NCI-H187 (cell line): ENCODE results near the gene TUBA3D.
"Not testable (repeated sequence)": the region's sequence is repeated elsewhere in the genome, so short reads cannot be mapped to it uniquely, and the experiment has no call there.

ENCODE experiments used
- DNase-seq, 2 experiments: peaks; one replicate each; lab custom pipeline; 2025; lab: John Stamatoyannopoulos, UW

TUBA3D gene

GRCh38 chr2:131475831-131476230 lies at the start of gene TUBA3D:
TSS of gene TUBA3D (plus strand) at chr2:131476119. CDS start at chr2:131476200, 81 bp downstream.
- DNase-seq: no peak

- DNase-seq: no peak
Measured at GRCh38 chr2:131426727-131427126, 49.2 kb upstream of the TUBA3D start.

GRCh38 chr2:131431336-131431735 lies 44.6 kb upstream of the TUBA3D start:
- DNase-seq: no peak

- not testable (repeated sequence) for DNase-seq
Measured at GRCh38 chr2:131440742-131441468, 35.0 kb upstream of the TUBA3D start.

- DNase-seq: not testable (repeated sequence)
Measured at GRCh38 chr2:131444736-131445514, 31.0 kb upstream of the TUBA3D start.

GRCh38 chr2:131445515-131445797 lies 30.5 kb upstream of the TUBA3D start:
- DNase-seq: not testable (repeated sequence)

- DNase-seq: no peak
Measured at GRCh38 chr2:131445896-131446295, 30.0 kb upstream of the TUBA3D start.

GRCh38 chr2:131447981-131448380 lies 27.9 kb upstream of the TUBA3D start:
- DNase-seq: not testable (repeated sequence)

GRCh38 chr2:131451265-131451949 lies 24.5 kb upstream of the TUBA3D start:
- not testable (repeated sequence) for DNase-seq

GRCh38 chr2:131454914-131455313 lies 21.0 kb upstream of the TUBA3D start:
- DNase-seq: not testable (repeated sequence)

- DNase-seq: not testable (repeated sequence)
Measured at GRCh38 chr2:131467722-131468121, 8.2 kb upstream of the TUBA3D start.

- DNase-seq: not testable (repeated sequence)
Measured at GRCh38 chr2:131470944-131471343, 5.0 kb upstream of the TUBA3D start.

GRCh38 chr2:131471624-131472023 lies 4.3 kb upstream of the TUBA3D start:
- DNase-seq: not testable (repeated sequence)

GRCh38 chr2:131473266-131473665 lies 2.7 kb upstream of the TUBA3D start:
- DNase-seq: not testable (repeated sequence)

GRCh38 chr2:131476363-131476762 lies 444 bp downstream of the TUBA3D start:
- DNase-seq: not testable (repeated sequence)

- not testable (repeated sequence) for DNase-seq
Measured at GRCh38 chr2:131477227-131477626, 1.3 kb downstream of the TUBA3D start.

GRCh38 chr2:131478074-131478849 lies 2.3 kb downstream of the TUBA3D start:
- DNase-seq: not testable (repeated sequence)

GRCh38 chr2:131478850-131479461 lies 3.0 kb downstream of the TUBA3D start:
- not testable (repeated sequence) for DNase-seq

GRCh38 chr2:131480351-131480750 lies 4.4 kb downstream of the TUBA3D start:
- not testable (repeated sequence) for DNase-seq

- not testable (repeated sequence) for DNase-seq
Measured at GRCh38 chr2:131482506-131483155, 6.7 kb downstream of the TUBA3D start.
